AG04449 (cell line): ENCODE measurements around the gene CACNB4.

Experiments
- CTCF ChIA-PET: fragments of 350-600 bp; formaldehyde crosslinking; extraction: SDS; loops from one replicate; lab custom pipeline; 2021; ENCODE audit warnings: antibody characterized with exemption; lab: Yijun Ruan, JAX
- POLR2A ChIA-PET: fragments of 400-600, 350-600 bp; formaldehyde crosslinking; extraction: SDS; loops from one replicate; lab custom pipeline; 2020; ENCODE audit warnings: antibody characterized with exemption, inconsistent platforms; lab: Yijun Ruan, JAX
- DNase-seq: peaks from one replicate; pipeline ENCODE4 v3.0.0-alpha.2; 2010; ENCODE audit warnings: low read depth, low spot score
- H3K4me3 ChIP-seq: 2 replicates; pipeline ENCODE4 v1.5.1; 2011; ENCODE audit warnings: low read depth, mild to moderate bottlenecking, control low read depth, low read length
- CTCF ChIP-seq: IDR thresholded peaks from one replicate; pipeline ENCODE4 v1.5.1; 2011; ENCODE audit warnings: mild to moderate bottlenecking, moderate library complexity, low read length, control low read depth, inconsistent platforms; ENCODE audit not compliant: insufficient read depth; ENCODE audit errors: missing control alignments

CACNB4 gene

DNA sequence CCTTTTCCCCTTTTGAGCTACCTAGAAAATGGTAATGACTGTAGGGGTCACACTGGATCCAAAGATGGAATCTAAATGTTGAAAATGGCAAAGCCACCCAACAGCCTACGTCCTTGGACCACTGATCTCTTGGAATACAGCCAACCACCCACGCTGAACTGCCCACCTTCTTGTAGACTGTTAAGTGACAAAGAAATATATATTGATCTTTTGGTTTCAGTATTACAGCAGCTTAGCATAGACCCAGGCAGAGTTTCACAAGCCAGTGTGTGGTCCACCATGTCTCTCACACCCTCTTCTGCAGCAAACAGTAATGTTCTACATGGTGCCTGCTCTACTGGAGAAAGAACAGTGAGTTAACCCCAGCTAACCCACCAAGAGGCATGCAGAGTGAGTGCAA lies 20.2 kb downstream of the CACNB4 start:
- CTCF ChIA-PET: no interaction called here
- no peak for TF ChIP-seq CTCF
- no peak for DNase-seq
- no peak overlapping the region for H3K4me3 ChIP-seq
- POLR2A ChIA-PET: no interaction called here

- no peak for TF ChIP-seq CTCF
- ChIA-PET CTCF (no interaction called here), POLR2A (no interaction called here)
- H3K4me3 ChIP-seq: no peak overlapping the region
- DNase-seq: no peak
Observed at GRCh38 chr2:152078023-152078422, 20.8 kb downstream of the CACNB4 start.

DNA sequence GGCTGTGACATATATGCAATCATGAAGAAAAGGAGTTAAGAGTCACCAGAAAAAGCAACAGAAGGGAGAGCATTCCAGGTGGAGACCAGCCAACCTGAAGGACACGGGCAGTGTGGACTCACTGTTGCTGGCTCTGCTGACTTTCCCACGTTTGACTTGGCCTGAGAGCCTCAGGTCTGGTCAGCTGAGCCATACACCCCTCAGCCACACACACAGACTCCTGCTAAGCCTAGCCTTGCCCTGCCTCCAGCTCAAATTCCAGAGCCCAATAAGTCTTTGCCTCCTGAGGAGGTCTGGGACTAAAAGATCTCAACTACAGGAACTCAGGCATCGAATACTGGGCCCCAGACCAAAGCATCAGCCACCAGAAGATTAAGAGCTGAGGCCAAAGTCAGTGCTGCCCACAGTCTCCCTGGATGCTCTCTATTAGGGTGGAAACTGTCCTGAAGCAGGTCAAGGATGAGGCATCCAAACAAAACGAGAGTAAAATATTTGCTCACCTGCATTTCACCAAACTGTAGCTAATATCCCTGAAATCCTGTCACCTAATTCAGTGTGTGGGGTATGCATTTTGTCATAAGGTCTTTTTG lies 23.3 kb downstream of the CACNB4 start:
- POLR2A ChIA-PET: no interaction called here
- TF ChIP-seq CTCF: no peak
- CTCF ChIA-PET: no interaction called here

GRCh38 chr2:152072011-152072410 lies 26.8 kb downstream of the CACNB4 start:
- POLR2A ChIA-PET: no interaction called here
- H3K4me3 ChIP-seq: no peak overlapping the region
- CTCF ChIA-PET: interaction anchor here (0.7 kb wide), 1 partner anchor 9 kb away, joined by 3 read pairs; no protein-coding TSS in a partner anchor
- TF ChIP-seq CTCF: no peak
- DNase-seq: no peak

More for the DNA sequence above, 23.3 kb downstream of the CACNB4 start:
- no peak for DNase-seq
- no peak overlapping the region for H3K4me3 ChIP-seq

- DNase-seq: no peak
- ChIA-PET CTCF (no interaction called here), POLR2A (no interaction called here)
- H3K4me3 ChIP-seq: no peak overlapping the region
- TF ChIP-seq CTCF: no peak
Observed at GRCh38 chr2:152071518-152071917, 27.3 kb downstream of the CACNB4 start.

DNA sequence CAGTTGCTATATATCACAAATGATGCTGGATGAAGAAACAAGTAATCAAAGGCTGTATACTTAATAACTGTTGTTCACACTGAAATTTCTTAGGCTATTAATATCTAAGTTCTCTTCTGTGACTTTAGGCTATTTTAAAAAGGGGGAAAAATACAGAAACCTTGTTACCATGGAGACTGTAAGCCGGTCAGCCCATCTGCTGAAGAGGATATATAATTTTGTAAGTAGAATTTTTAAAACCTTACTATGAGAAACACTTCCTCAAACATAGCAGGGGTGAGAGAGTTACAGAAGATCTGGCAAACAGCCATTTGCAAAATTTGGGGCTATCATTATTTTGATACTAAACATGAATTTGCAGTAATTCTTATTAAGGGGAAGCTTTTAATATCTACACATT lies 27.8 kb downstream of the CACNB4 start:
- ChIA-PET CTCF (no interaction called here), POLR2A (no interaction called here)
- no peak overlapping the region for H3K4me3 ChIP-seq
- TF ChIP-seq CTCF: no peak
- no peak for DNase-seq
